H54 (cell line): ENCODE results near the gene SPTBN4.
"Not testable (repeated sequence)": the region's sequence is repeated elsewhere in the genome, so short reads cannot be mapped to it uniquely, and the experiment has no call there.

Experiments used
- DNase-seq: peaks from one replicate; pipeline ENCODE4 v3.0.0; 2011; ENCODE audit warnings: low spot score, mixed read lengths; ENCODE audit not compliant: insufficient read length
- FAIRE-seq: peaks from 3 replicates; lab custom pipeline; 2011; peaks lifted over from hg19 to GRCh38; lab: Jason Lieb, UNC
- POLR2A ChIP-seq: IDR thresholded peaks from 2 replicates; pipeline ENCODE4 v1.6.1; 2011; ENCODE audit warnings: low read depth, mild to moderate bottlenecking, low read length

The SPTBN4 gene

DNA sequence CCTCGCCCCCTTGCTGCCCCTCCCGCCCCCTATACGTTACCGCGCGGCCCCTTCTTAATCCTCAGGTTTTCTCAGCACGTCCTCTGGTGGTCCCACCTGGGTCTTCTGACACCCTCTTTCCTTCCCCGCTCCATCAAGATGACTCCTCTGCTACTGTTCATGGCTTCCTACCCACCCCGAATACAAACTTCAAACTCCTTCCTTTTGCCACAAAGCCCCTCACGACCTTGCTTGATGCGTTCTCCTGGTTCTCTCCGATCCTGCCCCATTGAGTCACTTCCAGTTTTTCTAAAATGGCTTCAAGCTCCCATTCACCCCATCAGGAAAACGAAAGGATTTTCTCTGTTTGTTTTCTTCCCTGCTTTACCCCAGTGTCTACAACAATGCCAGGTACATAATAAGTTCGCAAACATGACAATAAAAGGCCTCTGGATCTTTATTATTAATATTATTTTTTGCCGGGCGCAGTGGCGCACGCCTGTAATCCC, 21.9 kb upstream of the SPTBN4 start:
- DNase-seq: no peak
- no peak for FAIRE-seq
- peak; percentile 10; the same call in 1 of the 2 replicates for TF ChIP-seq POLR2A

DNA sequence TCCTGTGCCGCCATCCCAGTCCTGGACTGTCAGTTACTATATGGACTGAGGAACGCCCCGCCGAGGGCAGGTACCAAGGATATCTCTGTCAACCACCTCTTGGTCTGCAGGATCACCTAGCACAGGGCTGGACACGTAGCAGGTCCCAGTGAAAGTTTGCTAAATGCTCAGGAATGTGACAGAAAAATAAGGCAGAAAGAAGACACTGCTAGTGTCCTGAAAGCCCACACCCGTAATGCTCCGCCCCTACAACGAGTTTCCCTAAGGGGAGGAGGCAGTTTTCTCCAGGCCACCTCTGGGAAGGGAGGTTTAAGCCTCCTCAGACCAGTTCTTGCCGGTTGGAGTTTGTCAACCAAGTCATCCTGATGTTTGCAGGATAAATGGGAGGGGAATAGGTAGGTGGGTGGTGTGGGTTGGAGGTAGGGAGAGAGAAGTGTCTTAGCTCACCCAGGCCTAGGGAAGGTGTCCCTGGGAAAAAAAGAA, 21.0 kb upstream of the SPTBN4 start:
- no peak for TF ChIP-seq POLR2A
- DNase-seq (no peak), FAIRE-seq (no peak)

DNA sequence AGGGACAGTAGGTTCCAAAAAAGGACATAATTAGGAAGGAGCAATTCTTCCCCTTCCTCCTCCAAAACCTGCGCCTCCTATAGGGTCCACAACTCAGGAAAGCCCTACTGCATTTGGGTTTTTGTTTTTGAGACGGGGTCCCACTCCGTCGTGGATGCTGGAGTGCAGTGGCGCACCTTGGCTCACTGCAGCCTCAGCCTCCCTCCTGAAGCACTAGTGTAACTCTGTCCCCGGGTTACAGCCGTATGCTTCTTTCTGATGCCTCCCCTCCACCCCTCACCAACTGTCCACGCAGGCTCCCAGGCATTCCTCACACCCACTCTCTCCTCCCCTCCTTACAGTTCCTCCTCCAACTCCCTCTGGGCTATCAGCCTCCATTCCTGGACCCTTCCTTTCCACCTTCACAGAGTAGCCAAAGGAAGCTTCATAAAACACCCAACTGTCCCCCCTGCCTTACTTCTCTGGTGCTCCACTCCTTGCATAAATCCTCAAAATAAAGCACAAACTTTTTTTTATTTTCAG, 20.5 kb upstream of the SPTBN4 start:
- no peak for FAIRE-seq
- DNase-seq: no peak
- TF ChIP-seq POLR2A: no peak

DNA sequence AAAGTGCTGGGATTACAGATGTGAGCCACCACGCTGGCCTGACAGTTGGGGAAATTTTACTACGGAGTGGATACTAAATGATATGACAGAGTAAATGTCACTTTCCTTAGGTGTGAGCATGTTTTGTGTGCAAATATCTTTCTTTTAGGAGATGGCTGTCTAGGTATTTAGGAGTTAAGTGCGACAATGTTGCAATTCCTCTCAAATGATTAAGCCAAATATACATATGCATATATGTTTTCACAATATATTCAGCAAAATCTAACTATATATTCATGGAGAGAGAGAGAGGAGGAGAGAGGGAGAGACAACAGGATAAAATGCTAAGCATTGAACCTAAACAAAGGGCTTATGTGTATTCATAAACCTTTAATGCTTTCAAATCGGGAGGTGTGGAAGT, 17.3 kb upstream of the SPTBN4 start:
- no peak for FAIRE-seq
- TF ChIP-seq POLR2A: no peak
- no peak for DNase-seq

DNA sequence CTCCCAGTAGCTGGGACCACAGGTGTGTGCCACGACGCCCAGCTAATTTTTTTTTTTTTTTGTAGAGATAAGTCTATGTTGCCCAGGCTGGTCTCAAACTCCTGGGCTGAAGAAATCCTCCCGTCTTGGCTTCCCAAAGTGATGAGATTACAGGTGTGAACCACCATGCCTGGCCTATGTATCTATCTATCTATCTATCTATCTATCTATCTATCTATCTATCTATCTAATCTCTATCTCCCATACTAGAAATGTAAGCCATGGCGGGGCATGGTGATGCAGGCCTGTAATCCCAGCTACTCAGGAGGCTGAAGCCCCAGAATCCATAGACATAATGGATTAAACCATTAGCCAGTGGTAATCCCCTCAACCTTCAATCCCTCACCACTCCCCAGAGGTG, 16.1 kb upstream of the SPTBN4 start:
- no peak for DNase-seq

DNA sequence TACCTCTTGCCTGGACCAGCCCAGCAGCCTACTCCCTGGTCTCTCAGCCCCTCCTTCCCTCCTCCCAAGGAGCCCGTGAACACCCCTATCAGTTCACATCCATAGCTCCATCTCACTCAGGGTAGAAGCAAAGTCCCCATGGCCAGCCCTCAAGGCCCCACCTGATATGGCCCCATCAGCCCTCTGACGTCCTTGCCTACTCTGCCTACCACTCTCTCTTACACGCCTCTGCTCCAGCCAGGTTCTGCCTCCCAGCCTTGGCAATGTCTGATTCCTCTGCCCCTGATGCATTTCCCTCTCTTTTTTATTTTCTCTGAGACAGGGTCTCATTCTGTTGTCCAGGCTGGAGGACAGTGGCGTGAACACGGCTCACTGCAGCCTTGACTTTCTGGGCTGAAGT, 14.8 kb upstream of the SPTBN4 start:
- TF ChIP-seq POLR2A: no peak
- FAIRE-seq: no peak

More for the DNA sequence above, 16.1 kb upstream of the SPTBN4 start:
- no peak for TF ChIP-seq POLR2A
- no peak for FAIRE-seq

DNA sequence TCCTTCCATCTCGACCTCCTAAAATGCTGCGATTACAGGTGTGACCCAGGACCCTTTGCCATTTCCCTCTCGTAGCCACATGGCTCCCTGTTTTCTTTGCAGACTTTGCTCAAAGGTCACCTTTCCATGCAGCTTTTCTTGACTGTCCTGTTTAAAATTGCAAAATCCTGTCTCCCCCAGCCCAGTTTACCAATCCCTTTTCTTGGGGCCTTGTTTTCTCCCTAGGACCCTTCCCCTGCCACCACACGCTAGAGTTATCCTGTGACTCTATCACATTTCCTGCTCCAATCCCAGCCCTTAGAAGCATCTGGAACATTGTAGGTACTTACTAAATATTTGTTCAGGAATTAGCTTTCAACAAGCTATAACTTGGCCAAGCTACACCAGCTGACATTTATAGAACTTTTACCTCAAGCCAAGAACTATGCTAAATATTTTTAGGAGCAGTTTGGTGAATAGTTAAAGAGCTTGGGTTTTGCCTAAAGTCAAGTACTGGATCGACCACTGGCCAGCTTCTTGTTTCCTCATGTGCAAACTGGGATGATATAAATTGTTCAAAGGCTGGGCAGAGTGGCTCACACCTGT, 13.6 kb upstream of the SPTBN4 start:
- DNase-seq (no peak), FAIRE-seq (no peak)
- TF ChIP-seq POLR2A: no peak

More for the DNA sequence above, 14.8 kb upstream of the SPTBN4 start:
- DNase-seq: no peak

DNA sequence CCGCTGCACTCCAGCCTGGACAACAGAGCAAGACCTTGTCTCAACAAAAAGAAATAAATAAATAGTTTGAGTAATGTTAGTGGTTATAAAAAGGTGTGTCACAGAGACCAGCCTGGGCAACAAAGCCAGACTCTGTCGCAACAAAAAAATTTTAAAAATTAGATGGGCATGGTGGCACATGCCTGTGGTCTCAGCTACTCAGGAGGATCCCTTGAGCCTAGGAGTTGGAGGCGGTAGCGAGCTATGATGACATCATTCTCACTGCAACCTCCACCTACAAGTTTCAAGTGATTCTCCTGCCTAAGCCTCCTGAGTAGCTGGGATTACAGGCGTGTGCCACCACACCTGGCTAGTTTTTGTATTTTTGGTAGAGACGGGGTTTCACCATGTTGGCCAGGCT, 12.9 kb upstream of the SPTBN4 start:
- FAIRE-seq, DNase-seq: not testable (repeated sequence)

DNA sequence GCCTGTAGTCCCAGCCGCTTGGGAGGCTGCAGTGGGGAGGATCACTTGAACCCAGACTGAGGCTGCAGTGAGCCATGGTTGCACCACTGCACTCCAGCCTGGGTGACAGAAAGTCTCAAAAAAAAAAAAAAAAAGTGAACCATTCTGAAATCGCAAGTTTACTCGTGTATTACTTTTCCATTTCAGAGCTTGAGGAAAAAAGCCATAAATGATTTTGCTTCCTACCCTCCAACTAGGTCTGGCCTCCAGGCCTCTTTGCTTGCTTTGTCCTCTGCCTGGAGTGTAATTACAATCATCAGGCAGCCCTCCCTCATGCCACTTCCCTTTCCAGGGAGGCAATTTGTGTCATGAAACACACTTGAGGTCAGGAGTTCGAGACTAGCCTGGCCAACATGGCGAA, 9.8 kb upstream of the SPTBN4 start:
- FAIRE-seq: no peak
- no peak for DNase-seq
- no peak for TF ChIP-seq POLR2A

DNA sequence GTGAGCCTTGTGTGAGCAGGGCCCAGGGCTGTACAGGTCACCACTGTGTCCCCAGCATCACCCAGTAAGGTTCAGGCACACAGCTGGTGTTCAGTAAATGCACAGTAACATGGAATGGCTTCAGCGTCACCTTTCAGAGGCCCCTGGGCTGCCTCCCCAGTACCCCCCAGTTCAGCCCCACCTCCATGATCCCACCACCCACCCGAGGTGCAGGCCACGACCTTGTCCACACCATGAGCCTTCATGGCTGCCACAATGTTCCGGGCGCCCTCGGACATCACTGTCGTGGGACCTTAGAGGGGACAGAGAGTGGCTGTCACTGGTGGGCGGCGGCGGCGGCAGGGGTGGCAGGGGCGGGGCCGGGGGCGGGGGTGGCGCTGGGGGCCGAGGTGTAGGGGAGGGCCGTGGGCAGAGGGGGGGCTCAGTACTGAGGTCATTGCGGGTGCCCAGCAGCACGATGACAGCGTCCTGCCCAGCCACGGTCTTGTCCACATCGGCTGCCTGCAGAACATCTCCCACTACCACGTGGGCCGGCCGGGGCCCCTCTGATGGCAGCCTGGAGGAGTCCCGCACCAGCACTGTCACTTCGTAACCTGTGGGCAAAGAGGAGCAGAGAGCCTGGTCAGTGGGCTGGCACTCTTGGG, 8.7 kb upstream of the SPTBN4 start:
- DNase-seq (no peak), FAIRE-seq (no peak)
- no peak for TF ChIP-seq POLR2A

DNA sequence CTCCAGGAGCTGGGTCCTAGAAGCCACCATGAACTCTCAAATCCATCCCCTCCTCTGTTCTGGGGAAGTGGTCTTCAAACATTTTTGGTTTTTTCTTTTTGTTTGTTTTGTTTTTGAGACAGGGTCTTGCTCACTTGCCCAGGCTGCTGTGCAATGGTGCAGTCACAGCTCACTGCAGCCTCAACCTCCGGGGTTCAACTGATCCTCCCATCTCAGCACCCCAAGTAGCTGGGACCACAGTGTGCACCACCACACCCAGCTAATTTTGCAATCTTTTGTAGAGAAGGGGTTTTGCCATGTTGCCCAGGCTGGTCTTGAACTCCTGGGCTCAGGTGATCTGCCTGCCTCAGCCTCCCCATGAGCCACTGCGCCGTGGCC, 8.2 kb upstream of the SPTBN4 start:
- no peak for FAIRE-seq
- no peak for TF ChIP-seq POLR2A

DNA sequence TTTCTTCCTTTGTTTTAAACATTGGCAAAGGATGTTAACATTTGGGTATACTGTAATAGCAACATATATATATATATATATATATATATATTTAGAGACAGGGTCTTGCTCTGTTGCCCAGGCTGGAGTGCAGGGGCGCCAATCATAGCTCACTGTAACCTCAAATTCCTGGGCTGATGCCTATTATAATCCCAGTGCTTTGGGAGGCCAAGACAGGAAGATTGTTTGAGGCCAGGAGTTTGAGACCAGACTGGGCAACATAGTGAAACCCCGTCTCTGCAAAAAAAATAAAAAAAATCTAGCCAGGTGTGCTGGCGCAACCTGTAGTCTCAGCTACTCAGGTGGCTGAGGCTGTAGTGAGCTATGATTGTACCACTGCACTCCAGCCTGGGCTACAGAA, 6.6 kb upstream of the SPTBN4 start:
- no peak for TF ChIP-seq POLR2A
- no peak for FAIRE-seq
- no peak for DNase-seq

More for the DNA sequence above, 8.2 kb upstream of the SPTBN4 start:
- DNase-seq: no peak

DNA sequence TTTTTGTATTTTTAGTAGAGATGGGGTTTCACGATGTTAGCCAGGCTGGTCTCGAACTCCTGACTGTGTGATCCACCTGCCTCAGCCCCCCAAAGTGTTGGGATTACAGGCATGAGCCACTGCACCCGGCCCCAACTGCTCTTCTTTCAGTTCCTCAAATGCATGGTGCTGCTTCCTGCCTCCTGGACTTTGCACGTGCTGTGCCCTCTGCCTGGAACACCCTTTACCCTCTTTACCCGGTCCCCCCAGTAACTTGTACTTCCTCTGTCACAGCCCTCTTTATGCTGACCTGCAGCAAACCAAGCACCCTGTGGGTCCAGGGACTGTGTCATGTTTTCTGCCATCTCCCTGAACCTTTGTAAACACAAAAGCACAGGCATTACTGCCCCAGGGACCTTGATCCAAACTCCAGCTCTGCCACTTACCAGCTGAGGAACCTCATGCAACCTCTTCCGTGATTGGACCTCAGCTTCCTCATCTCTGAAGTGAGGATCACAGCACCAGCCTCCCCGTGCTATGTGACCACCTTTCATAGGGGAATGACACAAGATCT, 5.1 kb upstream of the SPTBN4 start:
- FAIRE-seq (no peak), DNase-seq (no peak)
- no peak for TF ChIP-seq POLR2A

DNA sequence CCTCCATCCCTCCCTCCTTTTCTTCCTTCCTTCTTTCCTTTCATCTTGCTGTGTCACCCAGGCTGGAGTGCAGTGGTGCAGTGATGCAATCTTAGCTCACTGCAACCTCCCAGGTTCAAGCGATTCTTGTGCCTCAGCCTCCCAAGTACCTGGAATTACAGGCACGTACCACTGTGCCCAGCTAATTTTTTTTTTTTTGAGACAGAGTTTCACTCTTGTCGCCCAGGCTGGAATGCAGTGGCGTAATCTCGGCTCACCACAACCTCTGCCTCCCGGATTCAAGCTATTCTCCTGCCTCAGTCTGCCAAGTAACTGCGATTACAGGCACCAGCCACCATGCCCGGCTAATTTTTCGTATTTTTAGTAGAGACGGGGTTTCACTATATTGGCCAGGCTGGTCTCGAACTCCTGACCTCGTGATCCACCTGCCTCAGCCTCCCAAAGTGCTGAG, 3.2 kb upstream of the SPTBN4 start:
- not testable (repeated sequence) for FAIRE-seq, DNase-seq
